DND-41 (cell line): ENCODE data around the gene NUP50.

Source experiments
- ATAC-seq: fragments of 200-7000 bp; cut with Tn5 transposase; 3 replicates; pipeline ENCODE4 v1.9.1; 2021; ENCODE audit warnings: low read depth; ENCODE audit not compliant: insufficient read depth
- DNase-seq: peaks from one replicate; pipeline ENCODE4 v3.0.0-alpha.2; 2020
- H2AFZ ChIP-seq: 2 replicates; pipeline ENCODE4 v1.6.0; 2012; ENCODE audit warnings: low read depth, low read length
- H3K27ac ChIP-seq: 2 replicates; pipeline ENCODE4 v1.5.1; 2012; ENCODE audit warnings: low read length, inconsistent platforms
- H3K27me3 ChIP-seq: fragments of 200-600 bp; sonication (generic); 2 replicates; pipeline ENCODE4 v1.6.0; 2012; ENCODE audit warnings: low read length, mild to moderate bottlenecking, inconsistent platforms; ENCODE audit not compliant: insufficient read depth, poor library complexity
- H3K36me3 ChIP-seq: 2 replicates; pipeline ENCODE4 v1.5.1; 2012; ENCODE audit warnings: low read length, inconsistent platforms; ENCODE audit not compliant: insufficient read depth
- H3K4me1 ChIP-seq: 2 replicates; pipeline ENCODE4 v1.5.1; 2012; ENCODE audit warnings: mild to moderate bottlenecking, low read length; ENCODE audit not compliant: insufficient read depth
- H3K4me2 ChIP-seq: 2 replicates; pipeline ENCODE4 v1.6.0; 2012; ENCODE audit warnings: mild to moderate bottlenecking, moderate library complexity, low read length, inconsistent platforms; ENCODE audit not compliant: insufficient read depth
- H3K4me3 ChIP-seq, 2 experiments: fragments of 200-600 bp in 1 of 2; shearing (Covaris generic) in 1 of 2; 2 replicates each; pipeline ENCODE4 v1.5.1; 2012 to 2016; ENCODE audit warnings: inconsistent platforms in 2 of 2, low read length in 2 of 2, mild to moderate bottlenecking in 2 of 2, low read depth in 1 of 2, moderate library complexity in 1 of 2
- H3K79me2 ChIP-seq: 2 replicates; pipeline ENCODE4 v1.6.0; 2012; ENCODE audit warnings: low read length, inconsistent platforms; ENCODE audit not compliant: insufficient read depth
- H3K9ac ChIP-seq: 2 replicates; pipeline ENCODE4 v1.6.0; 2012; ENCODE audit warnings: low read depth, mild to moderate bottlenecking, inconsistent platforms, low read length, moderate library complexity
- H3K9me3 ChIP-seq: 2 replicates; pipeline ENCODE4 v1.5.1; 2012; ENCODE audit warnings: low read length, moderate library complexity, mild to moderate bottlenecking, inconsistent platforms; ENCODE audit not compliant: insufficient read depth, severe bottlenecking
- H4K20me1 ChIP-seq: 2 replicates; pipeline ENCODE4 v1.6.0; 2012; ENCODE audit warnings: low read length; ENCODE audit not compliant: insufficient read depth
- CTCF ChIP-seq: IDR thresholded peaks from 2 replicates; pipeline ENCODE4 v1.5.1; 2012; ENCODE audit warnings: borderline replicate concordance, low read length, moderate library complexity, mild to moderate bottlenecking; ENCODE audit not compliant: poor library complexity, severe bottlenecking; ENCODE audit errors: extremely low read depth
- EZH2 ChIP-seq: IDR thresholded peaks from 3 replicates; pipeline ENCODE4 v1.6.1; 2012; ENCODE audit warnings: borderline replicate concordance, low read depth, mild to moderate bottlenecking, moderate library complexity, low read length, inconsistent platforms; ENCODE audit not compliant: severe bottlenecking

The NUP50 gene

GRCh38 chr22:45195616-45196015 lies 31.9 kb downstream of the NUP50 start:
- ATAC-seq: no peak
- peaks cover 29% of the 10 kb centered on the region for H3K36me3 ChIP-seq

GRCh38 chr22:45196308-45196707 lies 32.6 kb downstream of the NUP50 start:
- no peaks in the 10 kb centered on the region for H3K9me3 ChIP-seq
- peaks cover 7% of the 10 kb centered on the region; the same call in 1 of the 2 replicates for H4K20me1 ChIP-seq
- no peak overlapping the region for H2AFZ ChIP-seq
- no peak overlapping the region for H3K4me3 ChIP-seq
- no peak for DNase-seq
- H3K27me3 ChIP-seq: no peaks in the 10 kb centered on the region
- H3K4me1 ChIP-seq: no peaks in the 10 kb centered on the region
- H3K4me2 ChIP-seq: no peak overlapping the region
- no peak overlapping the region for H3K9ac ChIP-seq
- peaks cover 32% of the 10 kb centered on the region for H3K36me3 ChIP-seq
- H3K27ac ChIP-seq: no peak overlapping the region
- TF ChIP-seq CTCF: no peak
- TF ChIP-seq EZH2: no peak
- no peaks in the 10 kb centered on the region for H3K79me2 ChIP-seq
- no peak for ATAC-seq

More at GRCh38 chr22:45195616-45196015, 31.9 kb downstream of the NUP50 start:
- DNase-seq: no peak
- Histone ChIP-seq H4K20me1 (peaks cover 10% of the 10 kb centered on the region; the same call in 1 of the 2 replicates), H3K9me3 (no peaks in the 10 kb centered on the region), H3K4me3 (no peak overlapping the region), H3K4me1 (no peaks in the 10 kb centered on the region), H3K27ac (no peak overlapping the region), H2AFZ (no peak overlapping the region), H3K79me2 (no peaks in the 10 kb centered on the region), H3K4me2 (no peak overlapping the region), H3K9ac (no peak overlapping the region), H3K27me3 (no peaks in the 10 kb centered on the region)
- TF ChIP-seq CTCF (no peak), EZH2 (no peak)

DNA sequence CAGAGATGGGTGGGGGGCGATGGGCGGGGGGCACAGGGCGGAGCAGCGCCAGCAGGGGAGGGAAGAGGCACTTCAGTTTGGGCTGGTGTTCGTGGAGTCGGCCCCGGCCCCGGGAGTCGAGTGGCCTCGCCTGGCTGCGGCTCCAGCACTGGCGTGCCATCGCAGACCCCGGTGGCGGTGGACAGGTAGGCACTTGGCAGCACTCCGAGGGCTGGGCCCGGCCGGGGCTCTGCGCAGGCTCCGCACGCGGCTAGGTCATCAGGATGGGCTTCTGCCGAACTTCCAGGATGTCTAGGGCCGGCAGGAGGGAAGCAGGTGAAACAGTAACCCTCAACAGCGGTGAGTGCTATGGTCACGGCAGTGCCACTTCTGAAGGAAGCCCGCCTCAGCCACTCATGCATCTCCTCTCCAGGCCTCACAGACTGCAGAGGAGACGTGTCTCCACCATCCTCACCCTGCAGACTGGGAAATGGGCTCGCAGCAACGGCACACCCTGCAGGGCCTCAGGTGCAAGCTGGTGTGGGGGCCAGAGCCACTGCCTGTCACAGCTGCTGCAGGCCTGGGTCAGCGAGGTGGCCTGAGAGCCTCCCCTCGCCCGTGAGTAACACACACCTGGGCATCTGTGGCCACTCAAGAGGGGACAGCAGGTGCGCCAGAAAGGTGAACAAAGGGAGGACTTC lies 33.3 kb downstream of the NUP50 start:
- Histone ChIP-seq H3K4me3 (no peak overlapping the region), H3K9me3 (no peaks in the 10 kb centered on the region), H4K20me1 (peaks cover 7% of the 10 kb centered on the region; the same call in 1 of the 2 replicates), H3K36me3 (peaks cover 33% of the 10 kb centered on the region), H3K27ac (no peak overlapping the region), H3K4me1 (no peaks in the 10 kb centered on the region), H2AFZ (no peak overlapping the region), H3K4me2 (no peak overlapping the region), H3K27me3 (no peaks in the 10 kb centered on the region), H3K79me2 (no peaks in the 10 kb centered on the region), H3K9ac (no peak overlapping the region)
- ATAC-seq (no peak), DNase-seq (no peak)
- TF ChIP-seq EZH2: no peak
- TF ChIP-seq CTCF: no peak
